K562 (cell line): ENCODE measurements around the gene MAP1LC3B2. TPM values are rescaled to one million over a fixed set of nuclear protein-coding genes. Genes with fewer than 3 reads are reported as not detected.

Source experiments
- ATAC-seq: fragments of 200-7000 bp; cut with Tn5 transposase; 3 replicates; pipeline ENCODE4 v1.9.1; 2020; ENCODE audit warnings: moderate library complexity
- BruUV-seq: library from RNA; stranded (reverse); fragments of 400-500 nt; replicated peaks from 2 replicates; lab custom pipeline; 2021; lab: Mats Ljungman, UMichigan
- CTCF ChIA-PET: fragments of 300-600 bp; formaldehyde crosslinking; extraction: SDS; loops from one replicate; lab custom pipeline; 2021; ENCODE audit warnings: low intra/inter-chr PET ratio; lab: Yijun Ruan, JAX
- POLR2A ChIA-PET: fragments of 300-600, 350-650 bp; sonication (Branson Sonifier 250); formaldehyde crosslinking; extraction: SDS; loops from one replicate; lab custom pipeline; 2021; ENCODE audit warnings: antibody characterized with exemption, inconsistent platforms; lab: Yijun Ruan, JAX
- DNase-seq, 4 experiments: peaks; one replicate each; pipeline versions ENCODE4 v3.0.0 to v3.0.0-alpha.2; 2011 to 2018; ENCODE audit warnings: low spot score in 3 of 4, mixed read lengths in 3 of 4; ENCODE audit errors: extremely low read depth in 1 of 4
- FAIRE-seq: peaks from 2 replicates; lab custom pipeline; 2011; peaks lifted over from hg19 to GRCh38; lab: Jason Lieb, UNC
- H2AFZ ChIP-seq: 2 replicates; pipeline ENCODE4 v1.6.0; 2011; ENCODE audit warnings: low read depth, low read length, control low read depth, inconsistent platforms
- H3K27ac ChIP-seq: fragments of 200-600 bp; 3 replicates; pipeline ENCODE4 v1.8.0; 2011; ENCODE audit warnings: low read depth, mild to moderate bottlenecking, control low read depth, inconsistent platforms, low read length, moderate library complexity, mixed read lengths; ENCODE audit errors: extremely low read depth
- H3K27me3 ChIP-seq, 2 experiments: fragments of 300-600 bp in 1 of 2; 2 replicates in 1 of 2; 3 replicates in 1 of 2; pipeline versions ENCODE4 v1.6.0 to v1.8.0; 2011; ENCODE audit warnings: inconsistent platforms in 2 of 2, low read length in 2 of 2, mild to moderate bottlenecking in 1 of 2, mixed read lengths in 1 of 2, moderate library complexity in 1 of 2; ENCODE audit not compliant: control insufficient read depth in 2 of 2, insufficient read depth in 2 of 2
- H3K36me3 ChIP-seq: fragments of 300-600 bp; 3 replicates; pipeline ENCODE4 v1.8.0; 2011; ENCODE audit warnings: mild to moderate bottlenecking, low read length, inconsistent platforms; ENCODE audit not compliant: control insufficient read depth, insufficient read depth
- H3K4me1 ChIP-seq, 2 experiments: fragments of 200-600 bp in 1 of 2; replicated peaks in 1 of 2; 2 replicates in 1 of 2; 3 replicates in 1 of 2; pipeline versions ENCODE4 v1.5.1 to v1.8.0; 2011; ENCODE audit warnings: inconsistent platforms in 2 of 2, low read length in 2 of 2, mild to moderate bottlenecking in 1 of 2, mixed read lengths in 1 of 2, moderate library complexity in 1 of 2; ENCODE audit not compliant: control insufficient read depth in 2 of 2, insufficient read depth in 2 of 2
- H3K4me2 ChIP-seq: 2 replicates; pipeline ENCODE4 v1.6.1; 2011; ENCODE audit warnings: low read length, control low read depth, inconsistent platforms, mixed read lengths; ENCODE audit not compliant: insufficient read depth
- H3K4me3 ChIP-seq: fragments of 200-600 bp; sonication (generic), shearing (Covaris generic); 2 replicates; pipeline ENCODE4 v1.5.1; 2016; ENCODE audit warnings: control low read depth, inconsistent platforms
- H3K79me2 ChIP-seq: fragments of 200-600 bp; 3 replicates; pipeline ENCODE4 v1.8.0; 2011; ENCODE audit warnings: low read length, inconsistent platforms; ENCODE audit not compliant: control insufficient read depth, insufficient read depth
- H3K9ac ChIP-seq, 2 experiments: 2 replicates each; pipeline versions ENCODE4 v1.6.0 to v1.6.1; 2011; ENCODE audit warnings: low read depth in 2 of 2, low read length in 2 of 2, control low read depth in 1 of 2, inconsistent platforms in 1 of 2, mild to moderate bottlenecking in 1 of 2, mixed read lengths in 1 of 2; ENCODE audit not compliant: insufficient read depth in 1 of 2
- H3K9me1 ChIP-seq: one replicate; pipeline ENCODE4 v1.6.0; 2011; ENCODE audit warnings: inconsistent platforms, mild to moderate bottlenecking, low read length, moderate library complexity; ENCODE audit not compliant: control insufficient read depth, insufficient read depth
- H3K9me3 ChIP-seq: replicated peaks from 2 replicates; pipeline ENCODE4 v1.5.1; 2011; ENCODE audit warnings: low read depth, low read length, inconsistent platforms; ENCODE audit not compliant: control insufficient read depth, insufficient read depth
- H4K20me1 ChIP-seq: replicated peaks from 2 replicates; pipeline ENCODE4 v1.6.1; 2011; ENCODE audit warnings: low read length, inconsistent platforms, mixed read lengths; ENCODE audit not compliant: control insufficient read depth, insufficient read depth
- ATF2 ChIP-seq: sonication (generic); formaldehyde crosslinking; IDR thresholded peaks from 2 replicates; pipeline ENCODE4 v1.8.1; 2022; ENCODE audit warnings: missing genetic modification reagents
- BRCA1 ChIP-seq, 2 experiments: fragments of 450-650 bp in 1 of 2; sonication (generic) in 1 of 2; formaldehyde crosslinking in 1 of 2; IDR thresholded peaks; 2 replicates each; pipeline versions ENCODE4 v1.5.0 to v1.6.1; 2017 to 2020; ENCODE audit warnings: mild to moderate bottlenecking in 1 of 2, missing genetic modification reagents in 1 of 2
- CREB5 ChIP-seq: fragments of 250-450 bp; sonication (Bioruptor Pico); IDR thresholded peaks from 2 replicates; pipeline ENCODE4 v1.5.0; 2020; ENCODE audit warnings: mild to moderate bottlenecking
- HDAC8 ChIP-seq: fragments of 450-650 bp; IDR thresholded peaks from 2 replicates; pipeline ENCODE4 v1.6.1; 2016; ENCODE audit warnings: mild to moderate bottlenecking, missing genetic modification characterization, moderate library complexity, missing compliant biosample characterization
- NR2C2 ChIP-seq, 2 experiments: fragments of 200-800 bp in 1 of 2; sonication (Bioruptor generic) in 1 of 2; sonication (generic) in 1 of 2; formaldehyde crosslinking in 1 of 2; IDR thresholded peaks; 2 replicates each; pipeline versions ENCODE4 v1.6.1 to v1.8.0; 2016 to 2022; ENCODE audit warnings: mild to moderate bottlenecking in 1 of 2, missing compliant biosample characterization in 1 of 2, missing genetic modification characterization in 1 of 2, missing genetic modification reagents in 1 of 2
- NRF1 ChIP-seq, 2 experiments: fragments of 450-650 bp; IDR thresholded peaks in 1 of 2; conservative IDR thresholded peaks in 1 of 2; 2 replicates each; pipeline ENCODE4 v1.6.1; 2014; ENCODE audit warnings: mild to moderate bottlenecking in 2 of 2
- RBFOX2 ChIP-seq: fragments of 200-400 bp; formaldehyde crosslinking; IDR thresholded peaks from 2 replicates; pipeline ENCODE4 v1.6.1; 2017; ENCODE audit warnings: low read depth, mild to moderate bottlenecking, low read length, moderate library complexity
- SIX5 ChIP-seq, 2 experiments: IDR thresholded peaks; 2 replicates each; pipeline ENCODE4 v1.6.1; 2011; ENCODE audit warnings: low read length in 2 of 2, borderline replicate concordance in 1 of 2, low read depth in 1 of 2, mild to moderate bottlenecking in 1 of 2, moderate library complexity in 1 of 2; ENCODE audit not compliant: insufficient read depth in 1 of 2
- SP1 ChIP-seq: sonication (generic); formaldehyde crosslinking; IDR thresholded peaks from 2 replicates; pipeline ENCODE4 v1.8.1; 2022; ENCODE audit warnings: mild to moderate bottlenecking, missing genetic modification reagents
- XRCC3 ChIP-seq: fragments of 450-650 bp; IDR thresholded peaks from 2 replicates; pipeline ENCODE4 v1.6.1; 2017; ENCODE audit warnings: mild to moderate bottlenecking, moderate library complexity
- ZNF239 ChIP-seq: fragments of 250-450 bp; sonication (Bioruptor Pico); IDR thresholded peaks from 2 replicates; pipeline ENCODE4 v1.4.0; 2020; ENCODE audit warnings: mild to moderate bottlenecking
- ZNF584 ChIP-seq: fragments of 200-800 bp; sonication (Bioruptor generic); IDR thresholded peaks from 2 replicates; pipeline ENCODE4 v1.6.1; 2016; ENCODE audit warnings: low read depth, mild to moderate bottlenecking, missing genetic modification characterization, missing compliant biosample characterization
- WGBS: fragments of 100-300 bp; shearing (Covaris generic); methylation state at CpG from one replicate; pipeline ENCODE4 v1.1.6; 2016; ENCODE audit warnings: low coverage, mixed read lengths; ENCODE audit not compliant: insufficient coverage; ENCODE audit errors: missing lambda C conversion rate; 5-methylcytosine and 5-hydroxymethylcytosine counted together
- in situ Hi-C: fragments of 300-500 bp; cut with MboI; formaldehyde crosslinking; loops from 4 replicates; pipeline ENCODE4 v1.15.0; 2018; ENCODE audit warnings: inconsistent platforms, mixed read lengths
- intact Hi-C: fragments of 100-400 bp; cut with micrococcal nuclease; formaldehyde crosslinking; loops from 2 replicates; pipeline ENCODE4 v1.14.2; 2022
- polyA plus RNA-seq, 8 experiments: library from polyadenylated mRNA; depleted of rRNA in 4 of 8; stranded (reverse) in 5 of 8; unstranded in 3 of 8; fragments of >200 nt; fragmentation: Nextera tagmentation in 2 of 8; fragmentation: Illumina TruSeq in 1 of 8; extraction: Ambion mirVana in 2 of 8; extraction: Trizol in 1 of 8; gene quantifications; 2 replicates each; pipeline versions ENCODE4 v1.2.1 to v1.2.3, GENCODE V29; 2011 to 2014; ENCODE audit warnings: inconsistent platforms in 1 of 8, missing spikeins in 1 of 8
- total RNA-seq, 7 experiments: library from RNA; depleted of rRNA in 6 of 7; stranded (reverse); fragments of >200 nt in 6 of 7; fragmentation: Illumina TruSeq in 2 of 7; extraction: Trizol in 2 of 7; gene quantifications; 2 replicates each; pipeline versions ENCODE4 v1.2.1 to v1.2.3, GENCODE V29; 2011 to 2021; ENCODE audit warnings: low replicate concordance in 1 of 7

MAP1LC3B2 gene
- total and polyA plus RNA-seq, 9 of the 15 experiments (the other 6 are each of a cell fraction or from before 2014, with no cell fraction given) = 0.53 to 2.8 (median 0.76) TPM; not detected in 2

- Histone ChIP-seq H3K27ac (peak overlapping the region; percentile 69; the same call in 2 of the 3 replicates), H3K4me1 (peaks cover 19 to 36% of the 10 kb centered on the region in 2 experiments), H3K4me3 (no peak overlapping the region), H2AFZ (peak overlapping the region; percentile 34; the same call in 1 of the 2 replicates), H3K79me2 (no peaks in the 10 kb centered on the region; the same call in 2 of the 3 replicates), H3K4me2 (no peak overlapping the region), H4K20me1 (no peaks in the 10 kb centered on the region), H3K9ac (peak overlapping the region in 1 of 2 experiments; percentile 32; a peak in 1 of 4 replicates), H3K27me3 (no peaks in the 10 kb centered on the region), H3K9me1 (no peaks in the 10 kb centered on the region), H3K36me3 (no peaks in the 10 kb centered on the region), H3K9me3 (no peaks in the 10 kb centered on the region)
- DNase-seq (no peak), FAIRE-seq (no peak), ATAC-seq (no peak; the same call in 2 of the 3 replicates)
- BruUV-seq = no TSS peak
- intact Hi-C loops = no loop called here
- in situ Hi-C loops = no loop called here
- CTCF ChIA-PET = no interaction called here
- POLR2A ChIA-PET = interaction anchor here (1.1 kb wide), 1 partner anchor 34 kb away, joined by 4 read pairs; no protein-coding TSS in a partner anchor
- 93% methylated on average over 16 of the region's 17 CpGs for WGBS
- no peak for TF ChIP-seq CREB5
- TF ChIP-seq RBFOX2 = peak; percentile 51
- 0 out of 2 replicates have a peak, but pooled peaks have one; percentile 2 for TF ChIP-seq ZNF584 (CRISPR knock-in tag)
- TF ChIP-seq SP1 (CRISPR knock-in tag) = no peak
- no peak for TF ChIP-seq XRCC3
- TF ChIP-seq NR2C2 (CRISPR knock-in tag; IDR thresholded peaks at IDR 0.05) = no peak
- TF ChIP-seq NR2C2 (tag; IDR thresholded peaks at IDR 0.05) = no peak
- TF ChIP-seq NRF1 (conservative IDR thresholded peaks at IDR 0.05 in 1 of 2, IDR thresholded peaks at IDR 0.05 in 1 of 2) = peak; percentile 6 to 22; a peak in 2 of 4 replicates
- TF ChIP-seq SIX5 (IDR thresholded peaks at IDR 0.05; ENCODE audit: borderline replicate concordance in 1 of 2, insufficient read depth in 1 of 2, low read depth in 1 of 2, low read length in 2 of 2) = no peak
- no peak for TF ChIP-seq ATF2 (CRISPR knock-in tag)
- TF ChIP-seq HDAC8 (tag) = no peak
- TF ChIP-seq ZNF239 (CRISPR knock-in tag) = no peak
- TF ChIP-seq BRCA1 (IDR thresholded peaks at IDR 0.05) = no peak
- no peak for TF ChIP-seq BRCA1 (CRISPR knock-in tag; IDR thresholded peaks at IDR 0.05)
These were observed 6.3 kb upstream of the MAP1LC3B2 start for GRCh38 chr12:116552773-116553373.
